ENCODE measurements around the gene VENTX.

Gene VENTX

GRCh38 chr10:133194151-133194550 lies 43.5 kb upstream of the VENTX start:
- FAIRE-seq, result no peak
- no peak for TF ChIP-seq CTCF (IDR thresholded peaks at IDR 0.05; ENCODE audit: insufficient read depth, missing control alignments)
- DNase-seq (ENCODE audit: insufficient read length, low spot score), result no peak

GRCh38 chr10:133195096-133195495 lies 42.6 kb upstream of the VENTX start:
- DNase-seq (ENCODE audit: insufficient read length, low spot score), result no peak
- no peak for TF ChIP-seq CTCF (IDR thresholded peaks at IDR 0.05; ENCODE audit: insufficient read depth, missing control alignments)
- FAIRE-seq, result no peak

DNA sequence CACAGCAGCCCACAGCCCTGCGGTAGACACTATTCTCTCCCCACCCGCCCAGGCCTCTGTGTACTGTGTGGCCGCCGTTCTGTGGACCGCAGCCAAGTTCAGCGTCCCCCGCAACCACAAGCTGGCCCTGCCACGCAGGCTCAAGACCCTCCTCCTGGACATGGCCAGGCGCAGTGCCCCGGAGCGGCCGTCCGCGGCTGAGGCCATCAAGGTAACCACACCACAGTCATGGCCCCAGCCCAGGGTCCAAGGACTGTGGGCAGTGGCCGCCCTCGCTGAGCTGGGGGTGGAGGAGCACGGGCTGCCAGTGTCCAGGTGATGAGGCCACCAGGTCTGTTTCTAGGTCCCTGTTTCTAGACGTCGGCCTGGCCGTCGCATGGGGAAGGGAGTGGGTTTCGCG lies 42.0 kb upstream of the VENTX start:
- DNase-seq (ENCODE audit: insufficient read length, low spot score) (no peak), FAIRE-seq (no peak)
- no peak for TF ChIP-seq CTCF (IDR thresholded peaks at IDR 0.05; ENCODE audit: insufficient read depth, missing control alignments)

- no peak for FAIRE-seq
- DNase-seq (ENCODE audit: insufficient read length, low spot score), result no peak
- no peak for TF ChIP-seq CTCF (IDR thresholded peaks at IDR 0.05; ENCODE audit: insufficient read depth, missing control alignments)
Observed at GRCh38 chr10:133196221-133196915, 41.3 kb upstream of the VENTX start.

- FAIRE-seq, result no peak
- no peak for DNase-seq (ENCODE audit: insufficient read length, low spot score)
- TF ChIP-seq CTCF (IDR thresholded peaks at IDR 0.05; ENCODE audit: insufficient read depth, missing control alignments), result no peak
Observed at GRCh38 chr10:133196936-133197758, 40.5 kb upstream of the VENTX start.

GRCh38 chr10:133197786-133198185 lies 39.9 kb upstream of the VENTX start:
- FAIRE-seq (no peak), DNase-seq (ENCODE audit: insufficient read length, low spot score) (no peak)
- no peak for TF ChIP-seq CTCF (IDR thresholded peaks at IDR 0.05; ENCODE audit: insufficient read depth, missing control alignments)

GRCh38 chr10:133198206-133198605 lies 39.4 kb upstream of the VENTX start:
- DNase-seq (ENCODE audit: insufficient read length, low spot score), result no peak
- no peak for TF ChIP-seq CTCF (IDR thresholded peaks at IDR 0.05; ENCODE audit: insufficient read depth, missing control alignments)
- no peak for FAIRE-seq
